ENCODE results near the gene MRGPRG. TPM values are rescaled to one million over a fixed set of nuclear protein-coding genes. Genes with fewer than 3 reads are reported as not detected.

The MRGPRG gene
- polyA plus RNA-seq, 1 donor (not counting 4 experiments of a cell fraction or from before 2014, with no cell fraction given) = not detected

GRCh38 chr11:3234846-3235245, 16.2 kb upstream of the MRGPRG start:
- H3K36me3 ChIP-seq (ENCODE audit: control insufficient read depth in 2 of 2, extremely low read depth in 1 of 2, insufficient read depth in 2 of 2, low read length in 2 of 2) = no peaks in the 10 kb centered on the region
- DNase-seq (ENCODE audit: low read depth, low spot score) = no peak
- no peaks in the 10 kb centered on the region for H4K20me1 ChIP-seq (ENCODE audit: control insufficient read depth, extremely low read depth, insufficient read depth, low read length)
- TF ChIP-seq EZH2 (IDR thresholded peaks at IDR 0.05; ENCODE audit: low read length) (no peak), CTCF (optimal IDR thresholded peaks at IDR 0.05 in 1 of 3, IDR thresholded peaks at IDR 0.05 in 1 of 3, conservative IDR thresholded peaks at IDR 0.05 in 1 of 3; ENCODE audit: extremely low read depth in 1 of 3, insufficient read depth in 2 of 3, low read length in 3 of 3) (no peak)
- no peaks in the 10 kb centered on the region for H3K9me3 ChIP-seq (ENCODE audit: control insufficient read depth, low read depth, low read length)
- H3K4me2 ChIP-seq (ENCODE audit: control insufficient read depth, extremely low read depth, insufficient read depth, low read depth, low read length) = no peak overlapping the region
- no peaks in the 10 kb centered on the region for H3K4me1 ChIP-seq (ENCODE audit: control insufficient read depth, extremely low read depth, insufficient read depth, low read length)
- H2AFZ ChIP-seq (ENCODE audit: control insufficient read depth, low read length) = no peak overlapping the region
- H3K27me3 ChIP-seq (ENCODE audit: control insufficient read depth, extremely low read depth, insufficient read depth, low read length) = peaks cover 28% of the 10 kb centered on the region
- FAIRE-seq = no peak
- H3K27ac ChIP-seq (ENCODE audit: control insufficient read depth, insufficient read depth, low read length) = no peak overlapping the region
- no peaks in the 10 kb centered on the region for H3K9me1 ChIP-seq (ENCODE audit: control insufficient read depth, extremely low read depth, insufficient read depth, low read length)
- dilution Hi-C loops (cut with MboI; ENCODE audit: extremely low pct_ligation_motif_present, low sequenced_read_pairs) = no loop called here
- H3K4me3 ChIP-seq (ENCODE audit: control insufficient read depth in 2 of 3, extremely low read depth in 1 of 3, insufficient read depth in 2 of 3, low read depth in 1 of 3, low read length in 3 of 3) = no peak overlapping the region
- H3K79me2 ChIP-seq (ENCODE audit: control insufficient read depth, insufficient read depth, low read length) = no peaks in the 10 kb centered on the region
- H3K9ac ChIP-seq (ENCODE audit: control insufficient read depth, extremely low read depth, insufficient read depth, low read length) = no peak overlapping the region

GRCh38 chr11:3232956-3233355, 14.3 kb upstream of the MRGPRG start:
- H3K79me2 ChIP-seq (ENCODE audit: control insufficient read depth, insufficient read depth, low read length) = no peaks in the 10 kb centered on the region
- H3K36me3 ChIP-seq (ENCODE audit: control insufficient read depth in 2 of 2, extremely low read depth in 1 of 2, insufficient read depth in 2 of 2, low read length in 2 of 2) = no peaks in the 10 kb centered on the region
- no peaks in the 10 kb centered on the region for H3K9me3 ChIP-seq (ENCODE audit: control insufficient read depth, low read depth, low read length)
- H3K27me3 ChIP-seq (ENCODE audit: control insufficient read depth, extremely low read depth, insufficient read depth, low read length) = peaks cover 28% of the 10 kb centered on the region
- H3K9me1 ChIP-seq (ENCODE audit: control insufficient read depth, extremely low read depth, insufficient read depth, low read length) = no peaks in the 10 kb centered on the region
- no peak overlapping the region for H3K27ac ChIP-seq (ENCODE audit: control insufficient read depth, insufficient read depth, low read length)
- dilution Hi-C loops (cut with MboI; ENCODE audit: extremely low pct_ligation_motif_present, low sequenced_read_pairs) = no loop called here
- no peak for TF ChIP-seq EZH2 (IDR thresholded peaks at IDR 0.05; ENCODE audit: low read length)
- no peak for TF ChIP-seq CTCF (optimal IDR thresholded peaks at IDR 0.05 in 1 of 3, IDR thresholded peaks at IDR 0.05 in 1 of 3, conservative IDR thresholded peaks at IDR 0.05 in 1 of 3; ENCODE audit: extremely low read depth in 1 of 3, insufficient read depth in 2 of 3, low read length in 3 of 3)
- no peak overlapping the region for H3K4me2 ChIP-seq (ENCODE audit: control insufficient read depth, extremely low read depth, insufficient read depth, low read depth, low read length)
- no peak overlapping the region for H3K9ac ChIP-seq (ENCODE audit: control insufficient read depth, extremely low read depth, insufficient read depth, low read length)
- H4K20me1 ChIP-seq (ENCODE audit: control insufficient read depth, extremely low read depth, insufficient read depth, low read length) = no peaks in the 10 kb centered on the region
- no peaks in the 10 kb centered on the region for H3K4me1 ChIP-seq (ENCODE audit: control insufficient read depth, extremely low read depth, insufficient read depth, low read length)
- no peak overlapping the region for H2AFZ ChIP-seq (ENCODE audit: control insufficient read depth, low read length)
- DNase-seq (ENCODE audit: low read depth, low spot score) (no peak), FAIRE-seq (no peak)
- H3K4me3 ChIP-seq (ENCODE audit: control insufficient read depth in 2 of 3, extremely low read depth in 1 of 3, insufficient read depth in 2 of 3, low read depth in 1 of 3, low read length in 3 of 3) = no peak overlapping the region

Measured in keratinocyte (primary cell).